HG03066 (cell line): ENCODE measurements around the gene LPP.

Experiments
- ATAC-seq: cut with Tn5 transposase; IDR thresholded peaks from one replicate; pipeline ENCODE4 v1.9.1; 2021; ENCODE audit warnings: low read depth; ENCODE audit not compliant: unreplicated experiment

The LPP gene

DNA sequence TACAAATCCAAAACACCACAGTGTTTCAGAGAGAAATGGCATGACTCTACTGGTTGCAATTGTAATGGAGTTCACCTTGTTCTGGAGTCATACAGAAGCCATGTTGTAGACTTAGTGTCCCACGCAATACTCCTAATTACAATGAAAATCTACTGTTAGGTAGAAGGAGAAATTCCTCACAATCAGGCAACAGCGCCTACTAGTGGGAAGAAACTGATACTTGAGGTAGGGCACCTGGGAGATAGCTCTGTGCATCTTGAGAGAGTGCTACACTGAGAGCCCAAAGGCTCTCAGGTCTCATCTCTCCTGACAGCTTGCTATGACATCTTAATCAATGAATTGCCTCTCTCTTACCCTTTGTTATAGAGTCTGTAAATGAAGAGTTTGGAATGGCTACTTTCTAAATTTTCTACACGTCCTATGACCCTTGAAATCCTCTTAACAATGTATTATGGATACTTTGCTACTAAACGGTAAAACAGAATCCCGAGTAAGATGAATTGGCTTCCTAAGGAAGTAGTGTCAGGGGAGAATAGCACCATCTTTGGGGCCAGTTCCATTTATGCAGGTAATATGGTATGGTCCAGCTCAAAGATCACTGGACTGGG is 595.2 kb downstream of the LPP start:
- no peak for ATAC-seq

DNA sequence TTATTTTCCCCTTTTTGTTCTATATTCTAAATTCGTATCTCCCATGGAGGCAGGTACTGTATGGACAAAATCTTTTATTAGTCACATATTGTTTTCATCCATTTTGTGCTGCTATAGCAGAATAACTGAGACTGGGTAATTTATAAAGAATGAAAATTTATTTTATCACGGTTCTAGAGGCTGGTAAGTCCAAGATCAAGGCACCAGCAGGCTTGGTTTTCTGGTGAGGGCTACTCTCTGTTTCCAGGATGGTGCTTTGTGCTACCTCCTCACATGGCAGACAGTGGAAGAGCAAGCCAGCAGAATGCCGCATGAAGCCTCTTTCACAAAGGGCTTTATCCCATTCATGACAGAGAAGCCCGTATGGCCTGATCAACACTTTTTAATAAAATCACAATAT is 595.9 kb downstream of the LPP start:
- no peak for ATAC-seq

DNA sequence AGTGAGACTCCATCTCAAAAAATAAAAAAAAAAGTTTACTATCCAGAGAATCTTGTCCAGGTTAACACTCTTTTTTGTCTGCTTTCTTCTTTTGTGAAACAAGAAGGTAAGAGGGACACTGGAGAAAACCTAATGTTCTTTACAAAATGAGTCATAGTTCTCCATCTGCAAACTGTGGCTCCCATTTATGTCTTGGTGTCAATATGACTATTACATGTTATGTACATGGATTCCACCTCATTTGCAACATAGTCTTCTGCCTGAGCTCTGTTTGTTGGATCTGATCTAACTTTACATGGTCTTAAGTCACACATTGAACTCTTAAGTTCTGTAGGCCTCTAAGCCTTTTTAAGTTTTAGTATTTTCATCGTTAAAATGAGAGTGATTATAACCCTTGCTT is 596.7 kb downstream of the LPP start:
- ATAC-seq, result no peak

DNA sequence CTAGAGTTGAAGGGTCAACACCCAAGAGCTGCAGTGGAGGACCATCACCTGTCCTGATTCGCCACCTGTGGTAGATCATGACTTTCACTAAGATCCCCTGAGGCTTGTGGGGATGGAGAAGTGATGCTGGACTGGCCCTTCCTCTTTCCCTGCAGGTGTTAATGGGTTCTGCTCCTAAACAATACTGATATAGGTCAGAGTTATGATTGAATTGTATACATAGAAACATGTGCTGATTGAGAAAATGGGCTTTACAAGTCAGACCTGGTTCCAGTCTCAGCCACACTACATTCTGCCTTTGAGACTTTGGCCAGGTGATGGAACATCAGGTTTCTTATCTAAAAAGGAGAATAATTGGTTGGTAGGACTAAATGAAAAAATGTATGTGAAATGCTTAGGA is 598.9 kb downstream of the LPP start:
- ATAC-seq, result no peak

DNA sequence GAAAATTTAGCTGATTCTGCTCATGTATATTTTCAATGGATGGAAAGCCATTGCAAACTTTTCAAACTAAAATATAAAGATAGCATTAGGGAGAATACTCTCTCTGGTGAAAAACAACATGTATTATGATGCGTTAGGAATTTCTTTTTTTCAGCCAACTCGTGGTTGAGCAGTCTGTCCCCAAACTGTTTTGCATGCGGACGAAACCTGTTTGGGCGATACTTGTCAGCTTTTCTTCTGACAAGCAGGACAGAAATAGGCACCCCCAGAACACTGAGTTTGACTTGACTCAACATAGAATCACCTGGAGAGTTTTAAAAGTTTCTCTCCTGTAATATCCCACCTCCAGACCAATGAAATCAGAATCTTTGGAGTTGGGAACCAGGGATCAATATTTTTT is 600.3 kb downstream of the LPP start:
- ATAC-seq, result no peak

DNA sequence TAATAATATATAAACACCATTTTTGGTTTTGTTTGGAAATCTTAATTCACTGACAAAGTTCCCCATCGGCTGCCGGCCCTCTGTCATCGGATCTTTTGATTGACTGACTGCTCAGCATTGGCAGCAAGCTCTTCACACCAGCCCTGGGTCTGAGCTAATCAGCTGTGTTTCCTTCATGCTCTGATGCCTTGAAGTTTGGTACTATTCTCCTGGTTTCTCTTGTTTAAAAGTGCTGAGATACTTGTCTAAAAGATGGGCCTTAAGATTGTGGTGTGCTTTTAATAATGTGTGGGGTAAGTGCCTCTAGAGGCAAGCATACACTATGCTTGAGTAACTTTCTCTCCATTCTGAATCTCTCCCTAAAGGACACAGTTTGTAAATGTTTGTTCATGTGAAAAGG is 602.3 kb downstream of the LPP start:
- no peak for ATAC-seq

DNA sequence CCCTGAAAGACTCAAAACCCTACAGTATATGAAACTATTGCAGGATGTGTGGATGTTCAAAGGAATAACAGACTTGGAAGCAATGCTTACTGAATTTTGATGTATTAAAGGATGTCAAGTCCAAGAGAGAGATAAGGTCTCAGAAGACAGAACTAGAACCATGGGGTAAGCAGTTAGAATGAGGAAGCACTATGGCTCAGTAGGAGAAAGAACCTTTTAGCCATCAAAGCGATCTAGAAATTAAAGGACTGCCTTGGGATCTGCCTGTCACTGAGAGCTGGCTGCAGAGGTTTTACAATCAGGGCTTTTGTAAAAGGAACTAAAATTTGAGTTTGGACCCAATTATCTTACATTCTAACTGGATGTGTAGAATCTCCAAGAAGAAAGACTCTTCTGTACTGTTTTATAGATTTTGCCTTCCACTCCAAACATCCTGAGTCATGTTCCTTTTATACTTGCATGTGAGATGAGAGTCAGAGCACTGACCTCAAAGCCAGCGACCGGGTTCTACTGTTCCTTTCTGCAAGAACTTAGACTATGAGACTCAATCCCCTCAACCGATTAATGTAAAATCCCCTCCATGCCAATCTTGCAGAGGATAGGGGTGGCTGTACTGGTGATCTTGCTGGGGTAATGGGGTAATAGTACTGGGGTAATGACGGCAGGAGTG is 605.5 kb downstream of the LPP start:
- no peak for ATAC-seq

DNA sequence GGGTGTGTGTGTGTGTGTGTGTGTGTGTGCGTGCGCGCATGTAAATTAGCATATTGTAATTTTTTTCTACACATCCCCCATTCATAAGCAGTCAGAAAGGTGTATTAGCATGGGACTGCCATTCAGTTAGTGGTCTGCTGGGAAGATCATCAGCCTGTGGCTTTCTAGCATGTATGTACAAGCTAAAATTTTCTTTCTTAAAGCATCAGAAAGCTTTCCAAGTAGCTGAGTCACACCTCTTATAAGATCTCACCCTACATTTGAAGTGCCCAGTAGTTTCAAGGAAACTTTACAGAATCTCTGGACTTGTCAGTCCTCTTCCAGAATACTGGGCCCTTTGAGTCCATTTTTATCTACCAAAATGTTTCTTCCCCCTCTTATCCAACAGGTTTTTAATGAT is 606.5 kb downstream of the LPP start:
- no peak for ATAC-seq

DNA sequence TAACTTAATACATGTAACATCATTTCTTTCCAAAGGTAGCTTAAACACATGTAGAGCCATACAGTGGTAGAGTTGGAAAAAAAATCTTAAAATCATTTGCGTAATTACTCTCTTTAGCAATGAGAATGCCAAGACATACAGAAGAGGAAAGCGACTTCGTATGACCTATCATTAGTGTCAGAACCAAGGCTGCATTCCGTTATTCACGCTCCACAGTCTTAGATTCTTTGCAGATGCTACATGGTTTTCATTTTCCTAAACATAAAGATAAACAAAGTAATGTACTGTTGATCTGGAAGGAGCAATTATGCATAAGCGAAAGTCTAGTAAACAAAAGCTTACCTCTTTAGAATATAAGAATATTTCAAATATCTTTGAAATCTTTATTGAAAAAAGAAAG is 607.5 kb downstream of the LPP start:
- ATAC-seq, result no peak

DNA sequence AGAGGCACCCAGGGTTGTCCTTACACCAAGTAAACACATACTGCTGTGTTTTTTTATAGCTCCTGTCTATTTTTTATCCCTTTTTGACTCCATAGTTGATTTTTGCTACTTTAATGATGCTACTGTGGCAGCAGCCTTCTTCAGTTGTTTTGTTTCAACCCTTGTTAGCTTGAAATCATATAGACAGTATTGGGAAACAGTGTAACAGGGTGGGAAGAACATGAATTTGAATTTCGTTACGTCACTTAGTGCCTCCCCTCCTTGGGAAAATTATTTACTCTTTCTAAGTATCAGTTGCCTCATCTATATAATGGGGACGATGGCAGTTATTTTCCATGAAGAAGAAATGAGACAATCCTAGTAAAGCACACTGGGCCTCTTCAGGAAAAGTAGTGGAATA is 608.0 kb downstream of the LPP start:
- ATAC-seq, result no peak

DNA sequence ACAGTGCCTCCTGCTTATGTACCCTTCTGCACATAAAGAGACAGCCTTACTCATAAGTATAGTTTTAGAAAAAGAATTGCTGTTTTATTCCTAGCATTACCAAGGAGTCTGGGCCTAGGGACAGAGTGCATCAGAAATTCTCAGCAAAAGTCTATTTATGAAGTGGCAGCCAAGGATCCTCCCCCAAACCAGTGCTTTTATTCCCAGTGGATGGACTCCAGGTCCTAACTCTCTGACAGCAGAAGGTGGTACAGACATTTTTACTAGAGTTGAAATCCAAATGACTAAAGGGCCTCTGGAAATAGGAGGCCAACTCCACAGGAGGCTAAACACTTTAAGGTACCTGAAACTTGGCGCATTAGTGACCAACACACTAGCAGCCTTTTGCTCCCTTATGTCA is 610.7 kb downstream of the LPP start:
- no peak for ATAC-seq

DNA sequence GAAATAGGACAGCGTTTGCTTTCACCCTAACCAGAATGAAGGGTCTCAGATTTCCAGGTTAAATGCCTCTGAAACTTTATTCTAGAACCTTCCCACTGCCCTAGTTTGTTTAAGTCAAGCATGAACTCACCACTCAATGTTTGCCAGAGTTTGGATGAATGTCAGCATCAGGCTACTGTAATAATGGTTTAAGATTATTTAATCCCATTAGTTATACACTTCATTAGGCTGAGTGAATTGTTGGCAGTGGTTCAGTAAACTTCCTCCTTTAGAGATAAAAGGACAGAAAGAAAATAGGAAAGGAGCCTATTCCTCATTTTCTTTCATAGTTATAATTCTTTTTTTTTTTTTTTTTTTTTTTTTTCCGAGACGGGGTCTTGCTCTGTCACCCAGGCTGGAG is 615.9 kb downstream of the LPP start:
- no peak for ATAC-seq

DNA sequence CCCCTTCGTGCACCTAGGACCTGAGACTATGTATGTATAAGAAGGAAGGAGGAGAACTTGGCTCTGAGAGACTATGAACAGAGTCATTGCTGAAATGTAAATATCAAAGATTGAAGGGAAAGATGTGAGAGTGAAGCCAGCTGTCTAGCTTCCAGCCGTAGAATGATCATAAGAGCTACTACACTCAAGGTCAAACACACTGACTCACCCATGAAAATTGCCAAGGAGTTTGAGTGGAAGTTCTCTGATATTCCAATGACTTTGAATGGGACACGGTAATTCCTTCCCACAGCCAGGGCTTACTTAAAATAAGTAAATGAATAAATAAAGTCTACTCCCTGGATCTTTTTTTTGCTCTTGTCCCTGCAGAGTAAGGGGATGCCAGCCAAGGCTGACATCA is 618.9 kb downstream of the LPP start:
- ATAC-seq, result no peak

DNA sequence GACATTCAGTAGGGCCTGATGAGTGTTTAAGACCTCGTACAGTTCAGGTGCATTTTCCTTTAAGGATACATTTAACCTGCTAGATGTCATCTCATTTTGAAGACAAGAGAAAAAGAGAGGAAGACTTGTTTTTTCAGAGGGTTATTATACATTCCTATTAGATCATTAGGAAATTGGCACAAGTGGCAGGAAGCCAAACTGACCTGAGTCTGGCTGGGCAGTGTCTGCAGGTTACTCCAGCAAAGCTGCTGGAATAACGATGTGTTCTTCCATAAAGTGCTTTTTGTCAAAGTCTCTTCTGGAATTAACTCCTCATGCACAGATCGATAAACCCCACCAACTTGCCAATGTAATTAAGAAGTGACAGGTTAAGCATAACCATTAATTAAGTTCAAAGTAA is 621.5 kb downstream of the LPP start:
- no peak for ATAC-seq

DNA sequence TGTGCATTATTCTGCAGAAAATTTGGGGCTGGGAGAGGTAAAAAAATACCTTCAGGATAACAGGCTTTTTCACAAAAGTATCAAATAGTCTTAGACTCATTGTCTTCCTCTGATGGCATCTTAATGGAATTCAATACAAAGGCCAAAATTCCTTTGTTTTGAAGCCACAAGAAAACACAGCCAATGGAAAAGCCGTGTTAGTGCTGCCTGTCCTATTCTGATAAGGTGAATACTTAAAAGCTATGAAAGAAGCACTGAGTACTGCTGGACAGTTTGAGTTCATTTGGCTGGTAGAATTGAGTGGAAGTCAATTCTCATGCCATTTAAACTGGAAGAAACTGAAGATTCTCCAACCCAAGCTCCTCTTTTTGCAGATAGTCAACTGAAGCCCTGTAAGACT is 622.5 kb downstream of the LPP start:
- no peak for ATAC-seq

DNA sequence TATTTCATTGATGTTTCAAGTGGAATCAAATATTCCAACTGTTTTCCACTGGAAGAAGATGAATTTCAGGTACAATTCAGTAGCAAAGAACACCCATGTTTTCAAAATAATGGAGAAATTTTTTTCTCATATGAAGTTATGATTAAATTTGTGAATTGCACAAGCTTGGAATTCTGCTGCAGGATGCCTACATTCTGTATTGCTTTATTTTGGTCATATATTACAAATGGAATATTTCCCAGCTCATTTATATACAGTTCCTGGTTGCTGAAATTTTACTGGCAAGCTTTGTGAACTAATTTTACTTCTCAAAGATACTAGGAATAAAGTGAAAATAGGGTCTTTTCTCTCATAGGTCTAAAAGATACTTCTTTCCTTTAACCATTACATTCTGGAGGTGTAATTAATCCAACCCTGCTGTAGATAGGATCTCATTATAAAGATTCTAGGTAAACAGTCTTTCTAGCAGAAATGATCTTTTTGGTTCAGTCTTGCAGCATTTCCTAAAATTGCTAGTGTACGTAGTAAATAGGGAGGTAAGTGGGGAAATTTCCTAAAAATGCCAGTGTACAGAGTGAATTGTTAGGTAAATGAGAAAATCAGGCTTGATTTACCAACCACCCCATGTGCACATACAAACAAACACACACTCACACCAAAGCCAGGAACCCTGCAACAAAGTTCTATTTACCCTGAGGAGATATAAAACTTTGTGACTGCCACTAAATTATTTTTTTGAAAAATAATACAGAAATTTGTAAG is 624.3 kb downstream of the LPP start:
- no peak for ATAC-seq

DNA sequence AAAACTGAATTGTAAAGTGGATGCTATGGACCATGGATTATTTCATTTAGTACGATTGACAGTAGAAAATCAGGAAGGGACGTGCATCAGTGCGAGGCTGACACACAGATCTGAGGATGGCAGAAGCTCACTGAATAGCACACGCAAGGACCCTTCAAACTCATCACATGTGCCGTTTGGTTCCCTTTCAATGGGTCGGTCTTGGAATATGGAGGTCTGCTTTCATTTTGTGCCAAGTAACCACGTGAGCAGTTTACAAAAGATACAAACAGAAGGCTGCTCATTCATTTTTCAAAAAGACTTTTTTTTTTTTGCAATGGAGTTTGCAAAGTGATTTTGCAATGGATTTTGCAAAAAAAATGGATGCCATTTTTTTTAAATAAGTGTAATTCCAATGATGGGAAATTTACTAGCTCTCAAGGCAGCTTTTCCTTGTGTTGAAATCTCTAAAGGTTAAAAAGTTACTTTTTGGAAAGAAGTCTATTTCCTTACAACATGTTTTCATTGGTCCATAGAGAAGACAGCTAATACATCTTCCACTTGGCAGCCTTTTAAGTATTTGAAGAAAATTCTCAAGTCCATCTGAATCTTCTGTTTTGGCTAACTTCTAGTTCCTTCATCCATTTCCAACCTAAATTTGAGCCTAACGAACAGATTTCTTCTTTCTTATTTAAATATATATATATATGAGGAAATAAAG is 625.5 kb downstream of the LPP start:
- no peak for ATAC-seq

DNA sequence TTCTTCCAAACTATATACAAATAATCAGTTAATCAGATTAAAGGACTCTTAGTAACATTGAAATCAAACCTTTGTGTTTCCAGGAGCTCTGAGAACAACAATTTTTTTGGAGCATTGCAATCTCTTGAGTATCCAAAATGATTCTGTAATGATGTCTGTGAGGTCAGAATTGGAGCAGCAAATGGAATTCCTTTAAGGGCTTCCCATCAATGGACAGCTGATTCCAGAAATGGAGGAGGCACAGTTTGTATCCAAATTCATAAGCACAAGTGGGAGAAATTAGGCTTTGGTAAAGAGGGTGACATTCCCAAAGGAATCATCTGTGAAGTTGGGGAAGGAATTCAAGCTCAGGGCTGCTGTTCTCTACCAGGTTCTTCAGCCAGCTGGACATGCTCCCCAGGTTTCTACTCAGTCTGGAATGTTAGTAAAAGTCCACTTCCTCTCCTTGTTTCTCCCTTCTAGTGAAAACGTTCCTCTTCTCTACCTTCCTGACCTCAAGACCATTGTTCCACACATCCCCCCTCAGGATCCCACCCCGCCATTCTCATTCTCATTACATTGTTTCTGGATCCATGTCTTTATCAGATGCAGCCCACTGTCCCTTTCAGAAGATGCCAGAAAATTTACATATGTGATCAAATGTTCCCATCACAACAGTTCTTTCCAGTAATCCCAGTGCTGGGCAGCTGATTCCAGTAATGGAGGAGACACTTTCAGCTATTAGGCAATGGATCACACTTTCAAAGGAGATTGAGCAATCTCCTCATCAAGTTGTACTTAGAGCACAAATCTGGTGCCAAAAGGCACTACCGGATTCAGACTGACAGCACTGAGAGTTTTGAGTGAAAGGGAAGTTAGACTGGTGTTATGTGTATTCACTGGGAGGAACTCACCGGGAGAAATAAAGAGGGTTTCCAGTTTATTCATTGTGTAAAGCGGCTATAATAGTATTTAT is 626.5 kb downstream of the LPP start:
- no peak for ATAC-seq

DNA sequence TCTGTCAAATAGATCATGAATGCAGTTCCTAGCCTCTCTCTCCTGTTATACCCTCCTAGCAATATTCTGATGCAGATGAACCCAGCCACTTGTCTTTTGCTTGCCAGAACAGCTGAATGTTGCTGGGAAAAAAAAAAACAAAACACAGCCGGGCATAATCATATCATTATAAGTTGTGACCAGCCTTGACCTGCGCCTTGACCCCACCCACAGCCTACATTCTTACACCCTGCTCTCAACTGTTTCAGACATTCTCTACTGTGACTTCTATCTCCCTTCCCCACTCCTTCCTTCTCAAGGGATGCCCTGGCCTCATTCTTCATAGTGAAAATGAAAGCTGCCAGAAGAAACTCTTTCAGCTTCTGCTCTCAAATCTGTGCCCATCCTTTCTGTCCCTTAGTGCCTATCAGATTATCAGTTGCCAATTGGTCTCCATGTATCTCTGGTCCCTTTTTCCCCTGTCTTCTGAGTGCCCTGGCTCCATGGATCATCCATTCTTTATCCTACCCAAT is 628.7 kb downstream of the LPP start:
- ATAC-seq, result no peak

DNA sequence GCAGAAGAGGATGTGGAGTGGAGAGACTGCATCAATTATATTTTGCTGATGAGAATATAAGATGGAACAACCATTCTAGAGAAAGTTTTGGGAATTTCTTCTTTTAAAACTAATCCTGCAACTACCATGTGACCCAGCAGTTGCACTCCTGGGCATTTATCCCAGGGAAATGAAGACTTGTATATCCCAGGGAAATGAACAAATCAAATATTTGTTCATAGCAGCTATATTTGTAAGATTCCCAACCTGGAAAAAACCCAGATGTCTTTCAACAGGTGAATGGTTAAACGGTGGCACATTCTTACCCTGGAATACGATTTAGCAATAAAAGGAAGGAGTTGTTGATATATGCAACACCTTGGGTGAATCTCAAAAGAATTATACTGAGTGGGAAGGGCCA is 632.5 kb downstream of the LPP start:
- ATAC-seq, result no peak
